ENCODE results near the gene PTPRG.

The PTPRG gene

GRCh38 chr3:61832375-61833229 is 271.2 kb downstream of the PTPRG start:
- DNase-seq = no peak

DNA sequence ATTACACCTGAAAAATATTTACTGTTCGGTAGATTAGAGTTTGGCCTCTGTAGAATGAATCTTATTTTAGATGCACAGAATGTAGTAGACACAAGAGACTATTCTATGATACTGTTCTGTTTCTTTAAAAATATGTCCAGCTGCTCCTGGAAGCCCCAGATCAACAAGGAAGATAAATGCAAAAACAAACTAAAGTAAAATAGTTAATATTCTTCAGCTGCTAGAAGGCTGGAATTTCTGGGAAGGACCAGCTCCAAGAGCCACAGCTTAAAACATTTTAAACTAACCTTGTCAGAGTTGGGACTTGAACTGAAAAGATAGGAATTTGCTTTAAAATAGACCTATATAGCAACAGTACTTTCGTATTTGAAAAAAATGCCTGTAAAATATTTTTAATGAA is 277.9 kb downstream of the PTPRG start:
- DNase-seq = no peak

GRCh38 chr3:61841111-61841845 is 279.9 kb downstream of the PTPRG start:
- no peak for DNase-seq

DNA sequence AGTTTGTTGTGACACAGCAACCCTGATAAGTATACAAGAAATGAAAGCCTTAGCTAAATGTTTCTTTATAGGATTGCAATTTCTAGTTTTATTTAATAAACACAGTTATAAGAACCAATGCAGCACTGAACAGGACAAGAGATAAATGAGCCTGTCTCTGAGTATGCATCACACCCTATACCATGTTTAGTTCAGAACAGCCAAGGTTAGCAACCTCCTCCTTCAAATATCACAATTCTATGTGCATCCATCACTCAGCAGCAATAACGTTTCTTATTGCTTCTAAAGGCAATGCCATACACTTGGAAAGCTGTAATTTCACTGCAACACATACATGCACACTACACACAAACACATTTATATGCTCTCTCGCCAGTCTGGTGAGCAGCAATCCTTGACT is 280.6 kb downstream of the PTPRG start:
- no peak for DNase-seq

- DNase-seq = no peak
Observed at GRCh38 chr3:61844346-61844745, 283.0 kb downstream of the PTPRG start.

DNA sequence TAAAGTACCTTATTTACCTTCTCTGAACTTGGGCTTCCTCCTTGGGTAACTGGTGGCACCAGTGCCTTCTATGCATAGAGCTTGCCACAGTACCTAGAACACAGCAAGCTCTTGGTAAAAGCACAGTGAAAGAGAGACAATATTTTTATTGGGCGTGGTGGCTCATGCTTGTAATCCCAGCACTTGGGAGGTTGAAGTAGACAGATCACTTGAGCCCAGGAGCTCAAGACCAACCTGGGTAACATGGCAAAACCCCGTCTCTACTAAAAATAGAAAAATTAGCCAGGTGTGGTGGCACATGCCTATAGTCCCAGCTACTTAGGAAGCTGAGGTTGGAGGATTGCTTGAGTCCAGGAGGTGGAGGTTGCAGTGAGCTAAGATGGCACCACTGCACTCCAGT is 285.1 kb downstream of the PTPRG start:
- DNase-seq = no peak

DNA sequence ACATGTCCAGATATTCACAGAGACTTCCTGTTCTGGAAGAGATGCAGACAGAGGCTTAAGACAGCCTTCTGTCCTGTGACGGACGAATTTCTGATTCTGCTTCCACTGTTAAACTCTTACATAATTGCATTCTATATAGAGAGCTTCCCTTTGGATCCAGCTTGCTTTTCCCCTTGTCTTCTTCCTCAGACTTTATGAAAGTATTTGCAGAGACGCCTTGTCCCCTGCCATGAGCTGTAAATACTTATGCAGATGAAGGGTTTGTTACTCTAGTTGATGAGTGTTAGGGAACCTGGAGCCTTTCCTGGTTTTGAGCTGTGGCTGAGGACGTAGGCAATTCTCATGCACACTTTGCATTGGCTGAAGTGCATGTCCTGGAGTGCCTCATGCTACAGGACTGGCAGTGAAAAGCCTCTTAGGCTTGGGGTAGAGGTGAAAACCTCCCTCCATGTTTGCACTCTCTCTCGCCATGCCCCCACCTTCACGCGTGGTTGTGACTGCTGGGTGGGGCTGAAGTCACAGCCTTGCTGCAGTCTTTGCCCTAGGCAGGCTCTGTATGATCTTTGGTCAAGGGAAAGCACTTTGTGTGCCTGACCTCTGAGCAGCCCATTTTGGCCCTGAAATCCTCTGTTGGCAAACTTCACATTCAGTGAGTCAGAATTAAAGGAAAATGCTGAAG is 286.6 kb downstream of the PTPRG start:
- no peak for DNase-seq

- no peak for DNase-seq
Observed at GRCh38 chr3:61848885-61849284, 287.5 kb downstream of the PTPRG start.

GRCh38 chr3:61853912-61854311 is 292.5 kb downstream of the PTPRG start:
- DNase-seq = no peak

- DNase-seq = no peak
Observed at GRCh38 chr3:61855211-61855610, 293.8 kb downstream of the PTPRG start.

GRCh38 chr3:61857297-61857696 is 295.9 kb downstream of the PTPRG start:
- no peak for DNase-seq

- DNase-seq = no peak
Observed at GRCh38 chr3:61858054-61858453, 296.7 kb downstream of the PTPRG start.

GRCh38 chr3:61861410-61861809 is 300.0 kb downstream of the PTPRG start:
- DNase-seq = no peak

GRCh38 chr3:61862614-61863289 is 301.4 kb downstream of the PTPRG start:
- no peak for DNase-seq

GRCh38 chr3:61863579-61863978 is 302.2 kb downstream of the PTPRG start:
- DNase-seq = no peak

- no peak for DNase-seq
Observed at GRCh38 chr3:61864886-61865285, 303.5 kb downstream of the PTPRG start.

DNA sequence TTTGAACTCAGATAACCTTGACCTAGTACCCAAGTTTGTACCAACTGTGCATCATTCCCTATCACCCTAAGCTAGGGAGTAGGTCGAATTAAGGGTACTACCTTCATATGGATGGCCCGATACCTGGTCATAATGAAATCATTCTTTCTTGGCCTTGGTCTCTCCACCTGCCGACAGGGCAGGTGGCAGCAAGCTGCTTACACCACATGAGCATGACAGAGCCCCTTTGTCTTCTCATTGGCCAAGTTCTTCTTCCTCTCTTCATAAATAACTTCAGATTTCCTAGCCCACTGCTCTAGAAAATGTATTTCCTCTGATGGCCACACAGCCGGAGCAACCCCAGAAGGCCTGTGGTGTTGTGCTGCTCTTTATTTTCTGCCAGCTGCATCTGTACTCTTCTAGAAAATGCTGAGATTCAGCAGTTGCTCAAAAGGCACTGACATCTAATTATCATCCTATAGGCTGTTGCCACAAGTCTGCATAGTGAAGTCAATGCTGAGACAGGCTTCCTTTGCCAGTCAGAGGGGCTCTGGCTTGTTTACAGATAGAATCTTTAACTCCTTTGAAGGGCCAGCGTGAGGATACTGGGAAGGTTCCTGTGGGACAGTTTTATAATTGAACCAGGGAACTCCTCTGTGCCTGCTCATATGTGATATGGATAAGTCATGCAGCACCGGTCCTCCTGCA is 304.2 kb downstream of the PTPRG start:
- DNase-seq = no peak

DNA sequence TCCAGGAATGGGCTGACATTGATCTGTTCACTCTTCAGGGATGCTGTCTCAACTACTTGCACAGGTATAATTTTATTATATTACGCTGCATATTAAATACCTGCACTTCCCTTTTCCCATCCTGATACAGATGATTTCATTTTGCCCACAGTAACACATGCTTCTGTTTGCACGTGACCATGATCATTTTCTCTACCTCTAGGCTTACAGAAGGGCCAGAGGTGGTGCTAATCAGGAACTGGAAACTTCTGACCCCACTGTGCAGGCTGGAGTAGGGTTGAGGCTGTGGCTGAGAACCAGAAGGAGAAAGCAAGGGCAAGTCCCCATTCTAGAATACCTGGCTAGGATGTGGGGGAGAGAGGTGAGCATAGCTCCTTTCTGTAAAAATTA is 304.8 kb downstream of the PTPRG start:
- DNase-seq = no peak

DNA sequence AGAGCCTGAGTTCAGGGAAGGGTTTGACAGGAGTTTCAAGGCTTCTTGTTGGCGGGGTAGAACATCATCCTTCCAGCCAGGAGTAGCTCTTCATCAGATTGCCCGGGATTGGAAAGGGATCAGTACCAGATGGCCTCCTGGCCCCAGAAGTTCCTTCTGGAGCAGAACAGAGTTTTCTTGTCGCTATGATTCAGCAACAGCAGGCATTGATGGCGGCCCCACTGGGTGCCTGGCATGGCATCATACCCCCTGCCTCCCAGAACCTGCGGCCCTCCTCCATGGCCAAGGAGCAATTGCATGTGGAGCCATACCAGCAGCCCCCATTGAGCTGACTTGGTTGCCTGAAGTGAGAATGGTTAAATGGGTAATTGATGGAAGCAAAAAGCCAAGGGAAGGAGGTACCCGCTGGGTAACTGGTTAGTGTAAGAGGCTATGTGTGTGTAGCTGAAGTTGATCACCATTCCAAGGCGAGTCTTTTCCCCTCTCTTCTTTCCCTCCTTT is 305.6 kb downstream of the PTPRG start:
- no peak for DNase-seq

DNA sequence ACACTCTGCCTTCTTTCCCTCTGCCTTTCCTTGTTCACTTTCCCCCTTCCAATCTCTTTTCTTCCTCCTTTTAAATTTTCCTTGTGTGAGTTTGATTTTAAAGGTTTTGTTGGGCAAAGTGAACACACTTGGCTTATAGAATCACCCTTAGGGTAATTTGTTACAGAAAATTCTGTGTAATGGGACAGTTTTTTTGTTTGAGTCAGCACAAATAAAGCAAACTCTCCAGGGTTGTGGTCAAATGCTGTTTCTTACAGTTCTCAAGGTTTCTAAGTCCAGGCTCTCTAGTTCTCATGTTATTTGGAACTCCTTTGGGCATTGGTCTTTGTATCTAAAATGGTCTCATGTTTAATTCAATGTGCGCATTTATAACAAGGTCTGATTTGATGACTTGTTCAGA is 307.1 kb downstream of the PTPRG start:
- DNase-seq = no peak

DNA sequence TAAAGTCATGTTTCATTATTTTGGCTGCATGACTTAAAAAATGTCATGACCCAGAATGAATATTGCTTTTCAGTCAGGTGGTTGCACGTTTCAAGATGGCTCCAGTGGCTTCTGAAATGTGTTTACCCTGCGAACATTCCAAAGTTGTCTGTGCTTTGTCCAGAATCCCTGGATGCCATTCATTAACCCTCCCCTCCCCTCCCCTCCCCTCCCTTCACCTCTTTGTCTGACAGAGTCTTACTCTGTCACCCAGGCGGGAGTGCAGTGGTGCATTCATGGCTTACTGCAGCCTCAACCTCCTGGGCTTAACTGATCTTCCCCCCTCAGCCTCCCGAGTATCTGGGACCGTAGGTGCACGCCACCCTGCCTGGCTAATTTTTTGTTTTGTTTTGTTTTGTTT is 308.0 kb downstream of the PTPRG start:
- DNase-seq = no peak

DNA sequence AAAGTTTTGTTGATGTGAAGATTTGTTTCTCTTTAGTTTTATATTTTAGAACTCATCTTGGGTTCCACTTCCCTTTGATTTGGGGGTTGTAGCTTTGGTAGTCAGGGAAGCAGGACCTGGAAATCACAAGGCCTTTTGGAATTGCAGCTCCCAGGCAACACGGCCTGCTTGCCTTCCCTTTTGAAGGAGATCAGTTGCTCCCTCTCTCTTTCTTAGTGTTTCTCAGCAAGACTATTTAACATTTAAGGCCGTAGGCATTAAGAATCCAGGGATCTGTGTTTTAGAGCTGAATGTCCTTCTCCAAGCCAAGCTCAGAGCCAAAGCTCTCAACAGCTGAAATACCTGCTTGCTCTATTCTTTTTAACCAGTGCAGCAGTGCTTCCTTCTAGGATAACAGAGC is 310.3 kb downstream of the PTPRG start:
- no peak for DNase-seq
